GM13977 (cell line): ENCODE data around the gene ASTL.

Source experiments
- DNase-seq: peaks from one replicate; pipeline ENCODE4 v3.0.0; 2012; ENCODE audit warnings: low spot score
- CTCF ChIP-seq: IDR thresholded peaks from 2 replicates; pipeline ENCODE4 v1.5.1; 2012; ENCODE audit warnings: mild to moderate bottlenecking, control low read depth; ENCODE audit not compliant: insufficient read depth; ENCODE audit errors: extremely low read depth, missing control alignments
- in situ Hi-C: fragments of 300-500 bp; cut with MboI; formaldehyde crosslinking; loops from one replicate; pipeline ENCODE4 v1.12.0; 2022; ENCODE audit warnings: low sequenced_read_pairs, low pct_unique_long_range_greater_than_20kb, mixed read lengths, inconsistent platforms; ENCODE audit not compliant: unreplicated experiment

Gene ASTL

GRCh38 chr2:96122391-96122790, 15.9 kb downstream of the ASTL start:
- in situ Hi-C loops = no loop called here
- no peak for TF ChIP-seq CTCF
- no peak for DNase-seq

DNA sequence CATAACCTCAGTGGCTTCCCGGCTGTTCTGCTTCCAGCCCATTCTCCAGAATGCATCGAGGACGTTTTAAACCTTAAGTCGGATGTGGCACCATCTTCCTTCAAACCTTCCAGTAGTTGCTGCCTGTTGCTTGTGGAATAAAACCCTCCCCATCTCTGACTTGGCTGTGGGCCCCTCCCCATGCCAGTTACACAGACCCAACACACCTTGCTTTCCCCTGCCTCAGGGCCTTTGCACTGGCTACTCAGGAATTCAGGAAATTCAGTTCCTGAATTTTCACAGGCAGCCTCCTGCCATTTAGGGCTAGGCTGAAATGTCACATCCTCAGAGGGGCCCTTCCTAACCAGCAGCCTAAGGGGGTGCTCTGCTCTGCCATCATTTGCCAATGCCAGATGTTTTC, 16.9 kb downstream of the ASTL start:
- DNase-seq = no peak
- in situ Hi-C loops = no loop called here
- TF ChIP-seq CTCF = no peak

GRCh38 chr2:96120991-96121390, 17.3 kb downstream of the ASTL start:
- no peak for DNase-seq
- in situ Hi-C loops = no loop called here

DNA sequence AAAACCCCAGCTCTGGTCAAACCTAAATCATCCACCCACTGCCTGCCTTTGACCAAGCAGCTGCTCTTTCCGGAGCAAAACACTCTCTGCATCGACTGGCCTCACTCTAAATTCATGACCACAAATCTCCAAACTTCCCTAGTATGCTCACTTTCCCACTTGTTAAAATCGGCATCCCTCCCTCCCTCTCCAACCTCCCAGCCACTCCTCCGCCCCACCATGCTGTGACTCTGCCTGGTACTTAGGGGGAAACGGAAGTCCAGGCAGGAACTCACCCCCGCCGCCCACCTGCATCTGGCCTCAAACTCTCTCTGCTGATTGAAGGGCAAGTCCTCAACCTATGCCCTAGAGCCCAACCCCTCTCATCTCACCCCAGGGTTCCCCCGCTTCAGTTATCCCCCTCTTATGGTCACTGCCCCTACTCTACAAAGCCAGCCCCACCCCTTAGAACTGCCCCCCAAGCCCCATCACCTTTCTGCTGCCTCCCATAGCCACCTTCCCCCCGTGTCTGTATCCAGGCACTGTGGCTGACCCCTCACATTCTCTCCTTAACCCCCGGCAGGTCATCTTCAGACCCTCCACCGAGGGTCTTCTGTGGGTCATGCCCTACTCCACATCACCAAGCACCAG, 18.1 kb downstream of the ASTL start:
- no peak for DNase-seq
- TF ChIP-seq CTCF = no peak
- in situ Hi-C loops = no loop called here

More at GRCh38 chr2:96120991-96121390, 17.3 kb downstream of the ASTL start:
- TF ChIP-seq CTCF = no peak

GRCh38 chr2:96119389-96119751, 18.9 kb downstream of the ASTL start:
- TF ChIP-seq CTCF = no peak
- in situ Hi-C loops = no loop called here
- DNase-seq = no peak

- in situ Hi-C loops = no loop called here
- TF ChIP-seq CTCF = no peak
- DNase-seq = no peak
Measured at GRCh38 chr2:96118698-96119388, 19.5 kb downstream of the ASTL start.
